HG03575 (cell line): ENCODE results near the gene SFTPB.
"Not testable (repeated sequence)": the region's sequence is repeated elsewhere in the genome, so short reads cannot be mapped to it uniquely, and the experiment has no call there.

Source experiments
- ATAC-seq: cut with Tn5 transposase; IDR thresholded peaks from one replicate; pipeline ENCODE4 v1.9.1; 2021; ENCODE audit not compliant: unreplicated experiment, insufficient number of reproducible peaks, low FRiP score; ENCODE audit errors: extremely low read depth

SFTPB gene

DNA sequence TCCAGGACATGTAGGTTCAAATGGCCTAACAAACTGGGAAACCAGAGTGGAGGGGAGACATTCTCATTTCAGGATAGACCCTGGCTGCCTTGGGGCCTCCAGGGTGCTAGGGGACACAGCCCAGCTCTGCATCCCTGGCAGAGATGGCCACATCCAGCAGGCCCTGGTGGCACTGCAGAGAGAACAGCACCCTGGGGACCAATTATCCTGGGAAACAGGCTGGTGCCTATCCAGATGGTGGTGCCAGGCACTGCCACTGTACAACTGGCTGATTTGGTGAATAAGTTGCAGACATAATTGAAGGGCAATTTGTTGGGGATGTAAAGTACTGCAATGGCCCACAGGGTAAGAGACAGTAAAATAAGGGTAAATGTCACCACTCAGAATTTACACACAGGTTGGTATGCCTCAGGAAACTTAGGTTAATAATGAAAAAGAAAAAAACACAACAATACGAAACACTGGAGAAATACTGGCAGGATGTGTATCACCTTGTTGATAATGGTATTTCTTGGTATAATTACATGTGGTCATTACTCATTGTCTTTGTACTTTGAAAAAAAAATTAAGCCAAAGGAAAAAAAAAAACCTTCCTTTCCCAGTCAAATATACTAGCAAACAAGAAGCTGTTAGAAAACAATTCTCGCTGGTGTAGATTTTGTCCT lies 12.8 kb upstream of the SFTPB start:
- no peak for ATAC-seq

GRCh38 chr2:85678794-85679672 lies 11.0 kb upstream of the SFTPB start:
- ATAC-seq = no peak

DNA sequence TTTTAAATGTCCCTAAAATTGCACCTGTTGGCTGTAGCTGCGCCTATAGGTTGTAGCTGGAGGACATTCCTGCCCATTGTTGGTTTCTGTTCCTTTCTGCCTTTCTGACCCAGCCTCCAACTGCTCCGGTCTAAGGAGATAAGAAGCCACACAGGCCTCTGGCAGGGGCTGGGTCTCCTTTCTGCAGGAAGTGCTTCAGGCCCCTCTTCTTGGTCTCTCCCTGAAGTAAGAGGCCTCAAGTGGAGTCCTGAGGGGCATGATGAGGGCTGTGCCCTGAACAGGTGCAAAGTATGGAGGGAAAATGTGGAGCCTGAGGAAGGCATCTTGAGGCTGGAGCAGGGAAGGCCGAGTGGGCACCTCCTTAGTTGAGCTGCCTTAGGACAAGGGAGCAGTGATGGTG lies 10.4 kb upstream of the SFTPB start:
- no peak for ATAC-seq

DNA sequence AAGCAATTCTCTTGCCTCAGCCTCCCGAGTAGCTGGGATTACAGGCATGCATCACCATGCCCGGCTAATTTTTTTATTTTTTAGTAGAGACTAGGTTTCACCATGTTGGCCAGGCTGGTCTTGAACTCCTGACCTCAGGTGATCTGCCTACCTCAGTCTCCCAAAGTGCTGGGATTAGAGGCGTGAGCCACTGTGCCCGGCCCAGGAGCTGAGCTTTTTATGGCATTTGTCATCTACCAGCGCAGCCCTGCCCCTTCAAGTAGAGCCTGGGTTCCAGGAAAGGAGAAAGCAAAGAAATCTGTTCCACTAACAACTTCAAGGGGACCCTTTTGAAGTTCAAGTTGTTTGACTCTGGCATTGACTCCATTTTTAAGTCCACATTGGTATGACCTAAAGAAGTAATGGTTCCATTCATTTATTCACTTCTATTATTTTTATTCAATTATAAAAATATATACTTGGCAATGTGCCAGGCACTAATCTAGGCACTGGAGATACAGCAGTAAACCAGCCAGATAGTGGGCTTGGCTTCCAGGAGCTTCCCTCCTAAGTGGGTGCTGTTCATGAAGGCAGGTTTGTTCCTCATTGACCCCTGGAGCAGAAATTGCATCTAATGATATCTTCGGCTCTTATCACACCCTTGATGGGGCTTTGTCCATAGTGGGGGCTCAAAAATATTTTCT lies 8.0 kb upstream of the SFTPB start:
- ATAC-seq = no peak

GRCh38 chr2:85675427-85675826 lies 7.4 kb upstream of the SFTPB start:
- no peak for ATAC-seq

DNA sequence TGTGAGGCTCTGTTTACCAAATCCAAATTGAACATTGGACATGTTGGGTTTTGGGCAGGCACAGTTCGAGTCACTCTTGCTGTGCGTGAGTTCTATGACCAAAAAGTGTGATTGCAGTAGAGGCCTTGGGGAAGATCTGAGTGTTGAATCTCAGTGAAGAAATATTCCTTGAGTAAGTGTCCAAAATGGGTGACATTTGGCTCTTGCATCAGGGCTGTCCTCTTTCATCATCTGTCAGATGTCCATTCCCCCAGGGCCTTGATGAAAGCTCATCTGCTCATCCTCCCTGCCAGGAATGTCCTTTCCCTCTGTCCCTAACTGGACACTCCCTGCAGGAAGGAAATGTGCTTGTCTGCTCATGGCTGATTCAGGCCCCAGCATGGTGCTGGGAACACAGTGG lies 6.4 kb upstream of the SFTPB start:
- no peak for ATAC-seq

DNA sequence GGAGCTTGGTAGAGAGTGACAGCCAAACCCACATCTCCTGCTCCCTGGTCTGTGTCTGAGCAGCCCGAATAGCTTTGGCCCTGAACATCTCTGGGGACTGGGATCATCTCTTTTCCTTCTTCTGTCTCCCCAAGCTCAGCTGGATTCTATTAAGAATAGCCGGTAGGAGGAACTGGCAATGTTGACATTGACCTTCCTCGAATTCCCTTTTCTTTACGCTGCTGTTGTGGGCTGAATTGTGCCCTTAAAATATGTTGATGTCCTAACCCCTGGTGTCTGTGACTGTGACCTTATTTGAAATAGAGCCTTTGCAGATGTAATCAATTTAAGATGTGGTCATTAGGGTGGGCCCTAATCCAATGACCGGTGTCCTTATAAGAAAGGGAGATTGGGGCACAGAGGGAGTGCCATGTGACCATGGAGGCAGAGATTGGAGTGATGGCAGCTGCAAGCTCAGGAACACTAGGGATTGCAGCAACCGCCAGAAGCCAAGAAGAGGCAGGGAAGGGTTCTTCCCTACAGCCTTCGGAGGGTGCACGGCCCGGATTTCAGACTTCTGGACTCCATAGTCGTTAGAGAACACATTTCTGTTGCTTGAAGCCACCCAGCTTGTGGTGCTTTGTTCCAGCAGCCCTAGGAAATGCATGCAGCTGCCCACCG lies 5.8 kb upstream of the SFTPB start:
- ATAC-seq = no peak

GRCh38 chr2:85672456-85672855 lies 4.5 kb upstream of the SFTPB start:
- no peak for ATAC-seq

- ATAC-seq = not testable (repeated sequence)
These were observed 2.4 kb upstream of the SFTPB start for GRCh38 chr2:85670416-85670815.

GRCh38 chr2:85669549-85669948 lies 1.6 kb upstream of the SFTPB start:
- ATAC-seq = no peak

DNA sequence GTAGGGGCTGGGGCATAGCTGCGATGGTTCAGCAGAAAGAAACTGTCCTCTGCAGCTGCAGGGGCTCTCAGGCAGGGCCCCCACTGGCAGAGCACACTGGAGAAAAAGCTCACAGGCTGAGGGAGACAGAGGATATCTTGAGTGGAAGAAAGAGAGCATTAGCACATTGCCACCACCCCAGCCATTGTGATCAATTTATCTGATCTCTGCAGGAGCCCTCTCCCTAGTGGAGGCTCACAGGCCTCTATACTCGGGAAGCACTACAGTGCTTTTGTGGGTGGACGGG lies 801 bp upstream of the SFTPB start:
- no peak for ATAC-seq

GRCh38 chr2:85667561-85668008 lies 414 bp downstream of the SFTPB start:
- ATAC-seq = no peak

- ATAC-seq = no peak
These were observed 1.3 kb downstream of the SFTPB start for GRCh38 chr2:85666435-85667316.

DNA sequence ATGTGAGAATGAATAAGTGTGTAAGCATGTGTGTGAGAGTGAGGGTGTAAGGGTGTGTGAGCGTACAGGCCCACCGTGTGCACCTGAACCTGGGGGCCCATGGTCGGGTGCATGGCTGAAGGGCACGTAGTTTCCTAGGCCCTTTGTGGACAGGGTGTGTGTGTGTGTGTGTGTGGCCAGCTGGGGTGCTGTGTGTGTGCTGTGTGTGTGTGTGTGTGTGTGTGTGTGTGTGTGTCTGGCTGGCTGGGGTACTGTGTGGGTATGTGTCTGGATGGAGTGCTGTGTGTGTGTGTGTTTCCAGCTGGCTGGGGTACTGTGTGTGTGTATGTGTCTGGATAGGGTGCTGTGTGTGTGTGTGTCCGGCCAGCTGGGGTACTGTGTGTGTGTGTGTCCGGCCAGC lies 2.0 kb downstream of the SFTPB start:
- ATAC-seq = no peak

DNA sequence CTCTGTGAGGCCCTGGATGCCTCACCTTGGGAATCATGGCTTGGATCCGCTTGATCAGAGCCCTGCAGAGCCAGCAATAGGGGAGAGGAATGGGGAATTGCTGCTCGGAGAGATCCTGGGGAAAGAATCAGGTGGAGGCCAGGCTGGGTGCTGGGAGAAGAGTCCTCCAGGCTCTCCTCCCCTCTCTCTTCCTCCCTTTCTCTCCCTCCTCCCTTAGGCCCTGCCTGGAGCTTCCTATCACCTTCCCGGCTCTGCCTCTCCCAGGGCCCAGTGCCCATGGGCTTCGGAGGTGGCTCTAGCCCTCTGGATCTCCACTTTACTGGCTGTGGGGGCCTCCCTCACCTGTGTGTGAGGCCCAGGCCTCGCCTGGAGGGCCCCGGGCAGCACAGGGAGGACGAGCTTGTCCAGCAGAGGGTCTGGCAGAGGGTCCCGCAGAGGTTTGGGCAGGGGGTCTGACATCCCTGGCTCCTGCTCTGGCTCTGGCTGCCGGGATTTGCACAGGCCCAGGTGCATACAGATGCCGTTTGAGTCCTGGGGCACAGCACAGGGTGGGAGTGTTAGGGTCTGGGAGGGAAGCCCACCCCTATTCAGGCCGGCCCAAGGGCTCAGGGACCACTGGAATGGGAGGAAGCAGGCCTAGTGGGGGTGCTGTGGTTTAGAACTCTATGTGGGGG lies 2.6 kb downstream of the SFTPB start:
- no peak for ATAC-seq

- ATAC-seq = no peak
These were observed 4.1 kb downstream of the SFTPB start for GRCh38 chr2:85663594-85664565.

DNA sequence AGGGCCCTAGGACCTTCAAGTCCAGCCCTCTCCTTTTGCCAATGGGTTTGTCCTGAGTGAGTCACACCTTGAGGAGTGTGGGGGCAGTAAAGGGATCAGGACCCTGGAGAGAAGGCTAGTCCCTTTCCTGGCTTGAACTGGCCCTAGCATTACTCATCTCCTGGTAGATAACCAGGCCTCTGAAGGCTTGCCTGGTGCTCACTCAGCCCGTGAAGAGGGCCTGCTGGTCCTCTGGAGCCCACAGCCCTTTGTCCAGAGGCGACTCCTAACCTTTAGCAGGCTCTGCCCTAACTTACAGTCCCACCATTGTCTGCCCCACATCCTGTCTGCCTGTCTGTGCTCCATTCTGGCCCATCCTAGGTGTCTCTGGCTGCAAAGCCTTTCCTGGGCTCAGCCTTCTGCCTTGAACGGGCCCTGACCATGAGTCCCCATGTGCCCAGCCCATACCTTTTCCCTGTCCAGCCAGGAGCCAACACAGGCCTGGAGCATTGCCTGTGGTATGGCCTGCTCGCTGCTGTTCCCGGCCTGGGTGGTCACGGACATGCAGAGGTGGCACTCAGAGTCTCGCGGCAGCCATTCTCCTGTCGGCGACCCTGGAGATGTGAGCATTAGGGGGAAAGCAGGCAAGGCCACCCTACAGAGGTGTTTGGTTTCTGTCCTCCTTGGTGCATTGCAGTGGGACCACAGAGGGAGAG lies 5.0 kb downstream of the SFTPB start:
- ATAC-seq = no peak
